ENCODE data around the gene VAV3. TPM values are rescaled to one million over a fixed set of nuclear protein-coding genes. Genes with fewer than 3 reads are reported as not detected.
A peak's percentile ranks its signal among the peaks of the same experiment; 100 is the strongest.

VAV3 gene
- total and polyA plus RNA-seq, 10 of the 15 experiments (the other 5 are each of a cell fraction or from before 2014, with no cell fraction given), result 0.84 to 5.5 (median 3.4) TPM

DNA sequence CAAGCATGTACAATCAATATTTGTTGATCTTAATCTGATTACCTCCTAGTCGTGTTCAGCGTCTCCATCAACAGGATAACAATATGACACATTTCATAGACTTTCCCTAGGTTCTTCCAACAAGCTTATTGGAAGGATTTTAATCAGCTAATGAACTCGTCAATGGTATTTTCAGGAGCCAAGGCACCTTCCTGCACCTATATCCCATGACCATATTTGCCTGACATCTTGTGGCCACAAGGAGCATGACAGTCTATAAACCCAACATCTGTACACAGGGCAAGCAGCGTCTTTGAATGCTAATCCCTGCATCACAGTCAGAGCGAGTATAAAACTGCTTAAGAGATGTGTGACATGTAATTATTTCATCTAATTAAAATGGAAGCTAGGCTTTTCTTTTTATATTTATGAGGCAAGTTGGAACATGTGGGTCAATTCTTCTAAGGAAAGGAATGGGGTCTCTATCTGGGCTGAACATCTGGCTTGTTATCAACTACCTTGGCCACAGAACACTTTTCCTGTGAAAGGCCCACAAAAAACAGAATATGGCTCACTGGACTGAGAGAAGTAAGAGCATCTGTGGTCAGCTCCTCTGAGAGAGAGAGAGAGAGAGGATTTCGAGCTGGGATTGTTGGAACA lies 435.4 kb downstream of the VAV3 start:
- no peak overlapping the region for H3K4me2 ChIP-seq (ENCODE audit: control insufficient read depth, insufficient read depth)
- intact Hi-C loops (cut with micrococcal nuclease; ENCODE audit: unreplicated experiment) (loop anchor here (1.0 to 2.0 kb wide), 3 partner anchors 99 to 252 kb away; no protein-coding TSS in a partner anchor), in situ Hi-C loops (cut with MboI) (loop anchor here (5.0 to 25.0 kb wide), 3 partner anchors 95 to 332 kb away; no protein-coding TSS in a partner anchor)
- no peaks in the 10 kb centered on the region for H3K27me3 ChIP-seq (replicated peaks in 1 of 2; ENCODE audit: control insufficient read depth in 2 of 2, insufficient read depth in 2 of 2, low read length in 1 of 2)
- H3K4me3 ChIP-seq, result no peak overlapping the region
- H3K27ac ChIP-seq (ENCODE audit: control insufficient read depth, insufficient read depth), result no peak overlapping the region
- peak; percentile 19 for DNase-seq (ENCODE audit: low read depth, low spot score)
- ChIA-PET RAD21 (ENCODE audit: unreplicated experiment) (interaction anchor here (0.9 to 11.4 kb wide), 28 partner anchors 9 to 385 kb away, joined by 3 to 178 read pairs (median 4); no protein-coding TSS in a partner anchor), POLR2A (interaction anchor here (2.2 kb wide), 1 partner anchor 98 kb away, joined by 7 read pairs; no protein-coding TSS in a partner anchor), CTCF (interaction anchor here (0.6 to 13.5 kb wide), 68 partner anchors 9 to 690 kb away, joined by 3 to 314 read pairs (median 5); no protein-coding TSS in a partner anchor), SMC1A (ENCODE audit: uncharacterized antibody, unreplicated experiment) (interaction anchor here (0.7 to 7.9 kb wide), 41 partner anchors 9 to 373 kb away, joined by 3 to 156 read pairs (median 4); no protein-coding TSS in a partner anchor)
- no peak overlapping the region for H3K9ac ChIP-seq (ENCODE audit: control insufficient read depth, insufficient read depth, low read length)
- peak; percentile 91 for FAIRE-seq
- no peaks in the 10 kb centered on the region for H3K36me3 ChIP-seq (ENCODE audit: control insufficient read depth in 2 of 2, insufficient read depth in 2 of 2, low read length in 1 of 2)
- no TSS peak for BruUV-seq (replicated peaks)
- H2AFZ ChIP-seq (ENCODE audit: control insufficient read depth, low read depth, low read length), result no peak overlapping the region
- 12% methylated on average over 6 of the region's 6 CpGs for WGBS (ENCODE audit: insufficient coverage, insufficient replicate concordance, low lambda C conversion rate, missing lambda C conversion rate)
- no peaks in the 10 kb centered on the region for H3K9me3 ChIP-seq (replicated peaks; ENCODE audit: control insufficient read depth, insufficient read depth, low read length)
- ATAC-seq, result peak; percentile 98
- H3K79me2 ChIP-seq (ENCODE audit: control insufficient read depth, insufficient read depth, low read length), result no peaks in the 10 kb centered on the region
- no peaks in the 10 kb centered on the region for H4K20me1 ChIP-seq (ENCODE audit: control insufficient read depth, insufficient read depth)
- H3K4me1 ChIP-seq (ENCODE audit: control insufficient read depth, insufficient read depth, low read length), result no peaks in the 10 kb centered on the region
- TF ChIP-seq, protein P1, sequence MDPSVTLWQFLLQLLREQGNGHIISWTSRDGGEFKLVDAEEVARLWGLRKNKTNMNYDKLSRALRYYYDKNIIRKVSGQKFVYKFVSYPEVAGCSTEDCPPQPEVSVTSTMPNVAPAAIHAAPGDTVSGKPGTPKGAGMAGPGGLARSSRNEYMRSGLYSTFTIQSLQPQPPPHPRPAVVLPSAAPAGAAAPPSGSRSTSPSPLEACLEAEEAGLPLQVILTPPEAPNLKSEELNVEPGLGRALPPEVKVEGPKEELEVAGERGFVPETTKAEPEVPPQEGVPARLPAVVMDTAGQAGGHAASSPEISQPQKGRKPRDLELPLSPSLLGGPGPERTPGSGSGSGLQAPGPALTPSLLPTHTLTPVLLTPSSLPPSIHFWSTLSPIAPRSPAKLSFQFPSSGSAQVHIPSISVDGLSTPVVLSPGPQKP (IDR thresholded peaks at IDR 0.05; ENCODE audit: low read depth, low read length), result no peak
- no peak for TF ChIP-seq KLF5 (IDR thresholded peaks at IDR 0.05; ENCODE audit: partially characterized antibody)
- TF ChIP-seq MEF2A (IDR thresholded peaks at IDR 0.05; ENCODE audit: insufficient read depth, low read depth, low read length), result no peak
- TF ChIP-seq, protein P2, sequence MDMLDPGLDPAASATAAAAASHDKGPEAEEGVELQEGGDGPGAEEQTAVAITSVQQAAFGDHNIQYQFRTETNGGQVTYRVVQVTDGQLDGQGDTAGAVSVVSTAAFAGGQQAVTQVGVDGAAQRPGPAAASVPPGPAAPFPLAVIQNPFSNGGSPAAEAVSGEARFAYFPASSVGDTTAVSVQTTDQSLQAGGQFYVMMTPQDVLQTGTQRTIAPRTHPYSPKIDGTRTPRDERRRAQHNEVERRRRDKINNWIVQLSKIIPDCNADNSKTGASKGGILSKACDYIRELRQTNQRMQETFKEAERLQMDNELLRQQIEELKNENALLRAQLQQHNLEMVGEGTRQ (IDR thresholded peaks at IDR 0.05; ENCODE audit: borderline replicate concordance, low read depth, low read length), result no peak
- TF ChIP-seq SMC3 (IDR thresholded peaks at IDR 0.05; ENCODE audit: borderline replicate concordance, low read length), result peak; percentile 92
- no peak for TF ChIP-seq POLR2AphosphoS5 (IDR thresholded peaks at IDR 0.05; ENCODE audit: low read length)
- TF ChIP-seq, protein P3, sequence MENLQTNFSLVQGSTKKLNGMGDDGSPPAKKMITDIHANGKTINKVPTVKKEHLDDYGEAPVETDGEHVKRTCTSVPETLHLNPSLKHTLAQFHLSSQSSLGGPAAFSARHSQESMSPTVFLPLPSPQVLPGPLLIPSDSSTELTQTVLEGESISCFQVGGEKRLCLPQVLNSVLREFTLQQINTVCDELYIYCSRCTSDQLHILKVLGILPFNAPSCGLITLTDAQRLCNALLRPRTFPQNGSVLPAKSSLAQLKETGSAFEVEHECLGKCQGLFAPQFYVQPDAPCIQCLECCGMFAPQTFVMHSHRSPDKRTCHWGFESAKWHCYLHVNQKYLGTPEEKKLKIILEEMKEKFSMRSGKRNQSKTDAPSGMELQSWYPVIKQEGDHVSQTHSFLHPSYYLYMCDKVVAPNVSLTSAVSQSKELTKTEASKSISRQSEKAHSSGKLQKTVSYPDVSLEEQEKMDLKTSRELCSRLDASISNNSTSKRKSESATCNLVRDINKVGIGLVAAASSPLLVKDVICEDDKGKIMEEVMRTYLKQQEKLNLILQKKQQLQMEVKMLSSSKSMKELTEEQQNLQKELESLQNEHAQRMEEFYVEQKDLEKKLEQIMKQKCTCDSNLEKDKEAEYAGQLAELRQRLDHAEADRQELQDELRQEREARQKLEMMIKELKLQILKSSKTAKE (IDR thresholded peaks at IDR 0.05; ENCODE audit: low read depth, poor library complexity, severe bottlenecking), result no peak
- TF ChIP-seq YBX1 (IDR thresholded peaks at IDR 0.05), result no peak
- no peak for TF ChIP-seq HDAC6 (IDR thresholded peaks at IDR 0.05; ENCODE audit: unreplicated experiment)
- TF ChIP-seq MLLT1 (IDR thresholded peaks at IDR 0.05), result no peak
- TF ChIP-seq NR2C2 (IDR thresholded peaks at IDR 0.05; ENCODE audit: borderline replicate concordance, control insufficient read depth, insufficient read length, low read depth), result no peak
- no peak for TF ChIP-seq ZBTB40 (IDR thresholded peaks at IDR 0.05; ENCODE audit: borderline replicate concordance)

Measured in GM12878 (cell line).